ENCODE measurements around the gene ANO1. TPM values are rescaled to one million over a fixed set of nuclear protein-coding genes. Genes with fewer than 3 reads are reported as not detected.

The ANO1 gene
- total and polyA plus RNA-seq, 4 donors = 7.8 to 64.8 (median 32.2) TPM

DNA sequence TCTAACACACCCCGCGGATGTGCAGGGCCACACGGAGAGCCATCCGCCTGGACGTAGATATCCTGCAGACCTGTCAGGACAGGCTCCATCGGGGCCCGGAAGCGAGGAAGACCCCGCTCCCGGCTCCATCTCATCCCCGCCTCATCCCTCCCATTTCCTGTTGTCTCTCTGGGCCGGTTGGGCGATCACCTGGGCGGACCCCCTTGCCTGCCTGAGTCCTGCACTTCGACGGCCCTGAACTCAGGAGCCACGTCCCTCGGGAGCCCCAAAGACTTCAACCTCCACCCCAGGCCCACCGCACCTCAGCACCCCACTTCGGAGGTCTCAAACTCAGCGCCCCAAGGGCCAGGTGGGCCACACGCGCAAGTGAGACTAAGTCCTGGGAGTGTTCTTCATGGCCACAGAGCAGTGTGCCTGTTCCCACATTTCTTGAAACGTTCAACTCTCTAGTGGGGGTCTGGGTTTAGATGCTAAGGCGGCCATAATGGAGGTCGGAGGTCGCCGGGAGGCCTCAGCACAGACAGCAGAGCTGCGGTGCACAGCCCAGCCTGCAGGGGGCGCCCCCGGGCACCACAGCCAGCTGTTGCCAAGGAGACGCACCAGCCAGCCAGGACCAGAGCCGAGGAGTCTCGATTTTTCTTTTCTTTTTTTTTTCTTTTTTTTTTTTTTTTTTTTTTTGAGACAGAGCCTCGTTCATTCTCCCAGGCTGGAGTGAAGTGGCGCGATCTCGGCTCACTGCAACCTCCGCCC, 99.0 kb downstream of the ANO1 start:
- peak; percentile 64 for DNase-seq (ENCODE audit: low spot score)
- Histone ChIP-seq H3K4me1 (ENCODE audit: control insufficient read depth in 4 of 4, insufficient read depth in 4 of 4, low read length in 3 of 4) (no peaks in the 10 kb centered on the region), H3K36me3 (ENCODE audit: control insufficient read depth in 4 of 4, insufficient read depth in 3 of 4, low read depth in 1 of 4, low read length in 3 of 4) (peaks cover 0 to 37% (median 12%) of the 10 kb centered on the region in 4 donors), H3K9me3 (ENCODE audit: control insufficient read depth in 4 of 4, low read length in 3 of 4) (no peaks in the 10 kb centered on the region), H3K9ac (ENCODE audit: low read depth in 1 of 2, low read length in 2 of 2) (no peak overlapping the region), H3K27me3 (ENCODE audit: control insufficient read depth in 4 of 4, insufficient read depth in 4 of 4, low read length in 3 of 4) (no peaks in the 10 kb centered on the region), H3K4me3 (ENCODE audit: low read depth in 1 of 3, low read length in 3 of 3) (no peak overlapping the region), H3K27ac (ENCODE audit: low read depth in 1 of 2, low read length in 2 of 2) (no peak overlapping the region)
- TF ChIP-seq, protein P1, sequence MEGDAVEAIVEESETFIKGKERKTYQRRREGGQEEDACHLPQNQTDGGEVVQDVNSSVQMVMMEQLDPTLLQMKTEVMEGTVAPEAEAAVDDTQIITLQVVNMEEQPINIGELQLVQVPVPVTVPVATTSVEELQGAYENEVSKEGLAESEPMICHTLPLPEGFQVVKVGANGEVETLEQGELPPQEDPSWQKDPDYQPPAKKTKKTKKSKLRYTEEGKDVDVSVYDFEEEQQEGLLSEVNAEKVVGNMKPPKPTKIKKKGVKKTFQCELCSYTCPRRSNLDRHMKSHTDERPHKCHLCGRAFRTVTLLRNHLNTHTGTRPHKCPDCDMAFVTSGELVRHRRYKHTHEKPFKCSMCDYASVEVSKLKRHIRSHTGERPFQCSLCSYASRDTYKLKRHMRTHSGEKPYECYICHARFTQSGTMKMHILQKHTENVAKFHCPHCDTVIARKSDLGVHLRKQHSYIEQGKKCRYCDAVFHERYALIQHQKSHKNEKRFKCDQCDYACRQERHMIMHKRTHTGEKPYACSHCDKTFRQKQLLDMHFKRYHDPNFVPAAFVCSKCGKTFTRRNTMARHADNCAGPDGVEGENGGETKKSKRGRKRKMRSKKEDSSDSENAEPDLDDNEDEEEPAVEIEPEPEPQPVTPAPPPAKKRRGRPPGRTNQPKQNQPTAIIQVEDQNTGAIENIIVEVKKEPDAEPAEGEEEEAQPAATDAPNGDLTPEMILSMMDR (IDR thresholded peaks at IDR 0.05; ENCODE audit: low read depth, low read length, missing input control) = peak; percentile 53
- TF ChIP-seq GABPA (IDR thresholded peaks at IDR 0.05 in 1 of 2, conservative IDR thresholded peaks at IDR 0.05 in 1 of 2) (no peak), RAD21 (IDR thresholded peaks at IDR 0.05) (peak in 1 of 2 donors; percentile 35), JUND (IDR thresholded peaks at IDR 0.05) (no peak), YY1 (IDR thresholded peaks at IDR 0.05) (no peak)
- TF ChIP-seq, protein P2, sequence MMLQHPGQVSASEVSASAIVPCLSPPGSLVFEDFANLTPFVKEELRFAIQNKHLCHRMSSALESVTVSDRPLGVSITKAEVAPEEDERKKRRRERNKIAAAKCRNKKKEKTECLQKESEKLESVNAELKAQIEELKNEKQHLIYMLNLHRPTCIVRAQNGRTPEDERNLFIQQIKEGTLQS (IDR thresholded peaks at IDR 0.05) = no peak
- TF ChIP-seq, protein P3, sequence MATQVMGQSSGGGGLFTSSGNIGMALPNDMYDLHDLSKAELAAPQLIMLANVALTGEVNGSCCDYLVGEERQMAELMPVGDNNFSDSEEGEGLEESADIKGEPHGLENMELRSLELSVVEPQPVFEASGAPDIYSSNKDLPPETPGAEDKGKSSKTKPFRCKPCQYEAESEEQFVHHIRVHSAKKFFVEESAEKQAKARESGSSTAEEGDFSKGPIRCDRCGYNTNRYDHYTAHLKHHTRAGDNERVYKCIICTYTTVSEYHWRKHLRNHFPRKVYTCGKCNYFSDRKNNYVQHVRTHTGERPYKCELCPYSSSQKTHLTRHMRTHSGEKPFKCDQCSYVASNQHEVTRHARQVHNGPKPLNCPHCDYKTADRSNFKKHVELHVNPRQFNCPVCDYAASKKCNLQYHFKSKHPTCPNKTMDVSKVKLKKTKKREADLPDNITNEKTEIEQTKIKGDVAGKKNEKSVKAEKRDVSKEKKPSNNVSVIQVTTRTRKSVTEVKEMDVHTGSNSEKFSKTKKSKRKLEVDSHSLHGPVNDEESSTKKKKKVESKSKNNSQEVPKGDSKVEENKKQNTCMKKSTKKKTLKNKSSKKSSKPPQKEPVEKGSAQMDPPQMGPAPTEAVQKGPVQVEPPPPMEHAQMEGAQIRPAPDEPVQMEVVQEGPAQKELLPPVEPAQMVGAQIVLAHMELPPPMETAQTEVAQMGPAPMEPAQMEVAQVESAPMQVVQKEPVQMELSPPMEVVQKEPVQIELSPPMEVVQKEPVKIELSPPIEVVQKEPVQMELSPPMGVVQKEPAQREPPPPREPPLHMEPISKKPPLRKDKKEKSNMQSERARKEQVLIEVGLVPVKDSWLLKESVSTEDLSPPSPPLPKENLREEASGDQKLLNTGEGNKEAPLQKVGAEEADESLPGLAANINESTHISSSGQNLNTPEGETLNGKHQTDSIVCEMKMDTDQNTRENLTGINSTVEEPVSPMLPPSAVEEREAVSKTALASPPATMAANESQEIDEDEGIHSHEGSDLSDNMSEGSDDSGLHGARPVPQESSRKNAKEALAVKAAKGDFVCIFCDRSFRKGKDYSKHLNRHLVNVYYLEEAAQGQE (IDR thresholded peaks at IDR 0.05) = no peak
- TF ChIP-seq, protein P4, sequence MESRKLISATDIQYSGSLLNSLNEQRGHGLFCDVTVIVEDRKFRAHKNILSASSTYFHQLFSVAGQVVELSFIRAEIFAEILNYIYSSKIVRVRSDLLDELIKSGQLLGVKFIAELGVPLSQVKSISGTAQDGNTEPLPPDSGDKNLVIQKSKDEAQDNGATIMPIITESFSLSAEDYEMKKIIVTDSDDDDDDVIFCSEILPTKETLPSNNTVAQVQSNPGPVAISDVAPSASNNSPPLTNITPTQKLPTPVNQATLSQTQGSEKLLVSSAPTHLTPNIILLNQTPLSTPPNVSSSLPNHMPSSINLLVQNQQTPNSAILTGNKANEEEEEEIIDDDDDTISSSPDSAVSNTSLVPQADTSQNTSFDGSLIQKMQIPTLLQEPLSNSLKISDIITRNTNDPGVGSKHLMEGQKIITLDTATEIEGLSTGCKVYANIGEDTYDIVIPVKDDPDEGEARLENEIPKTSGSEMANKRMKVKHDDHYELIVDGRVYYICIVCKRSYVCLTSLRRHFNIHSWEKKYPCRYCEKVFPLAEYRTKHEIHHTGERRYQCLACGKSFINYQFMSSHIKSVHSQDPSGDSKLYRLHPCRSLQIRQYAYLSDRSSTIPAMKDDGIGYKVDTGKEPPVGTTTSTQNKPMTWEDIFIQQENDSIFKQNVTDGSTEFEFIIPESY (IDR thresholded peaks at IDR 0.05) = no peak
- WGBS = 87% methylated on average over 39 of the region's 39 CpGs

DNA sequence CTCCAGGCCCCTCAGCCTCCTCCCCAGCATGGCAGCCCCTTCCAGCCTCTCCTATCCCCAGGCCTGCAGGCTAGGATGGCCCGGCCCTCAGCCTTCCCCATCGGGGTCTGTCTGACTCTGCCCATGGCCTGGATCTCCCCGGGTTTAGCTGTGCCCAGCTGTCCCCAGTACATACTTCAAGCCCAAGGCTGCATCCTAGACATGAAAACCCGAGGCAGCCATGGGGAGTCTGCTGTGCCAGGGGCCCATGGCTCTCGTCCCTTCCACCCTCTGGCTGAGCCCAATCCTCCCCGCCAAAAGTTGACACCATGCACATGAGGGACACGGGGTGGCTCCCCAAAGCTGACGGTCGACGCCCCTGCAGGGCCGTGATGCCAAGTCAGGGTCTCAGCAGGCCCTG, 102.8 kb downstream of the ANO1 start:
- DNase-seq (ENCODE audit: low spot score) = no peak
- H3K36me3 ChIP-seq (ENCODE audit: control insufficient read depth in 4 of 4, insufficient read depth in 3 of 4, low read depth in 1 of 4, low read length in 3 of 4) = peaks cover 0 to 43% (median 12%) of the 10 kb centered on the region in 4 donors
- TF ChIP-seq NR2F2 (IDR thresholded peaks at IDR 0.05) (no peak), RAD21 (IDR thresholded peaks at IDR 0.05) (no peak), FOXA2 (IDR thresholded peaks at IDR 0.05) (no peak), RXRA (IDR thresholded peaks at IDR 0.05) (no peak), SP1 (IDR thresholded peaks at IDR 0.05) (no peak), EGR1 (IDR thresholded peaks at IDR 0.05; ENCODE audit: low read depth in 2 of 2) (no peak), TAF1 (conservative IDR thresholded peaks at IDR 0.05) (no peak), HNF4A (conservative IDR thresholded peaks at IDR 0.05) (no peak)
- TF ChIP-seq, protein P4 (IDR thresholded peaks at IDR 0.05) = no peak
- TF ChIP-seq, protein P5, sequence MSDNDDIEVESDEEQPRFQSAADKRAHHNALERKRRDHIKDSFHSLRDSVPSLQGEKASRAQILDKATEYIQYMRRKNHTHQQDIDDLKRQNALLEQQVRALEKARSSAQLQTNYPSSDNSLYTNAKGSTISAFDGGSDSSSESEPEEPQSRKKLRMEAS (IDR thresholded peaks at IDR 0.05) = no peak
- TF ChIP-seq, protein P3 (IDR thresholded peaks at IDR 0.05) = no peak

More for the DNA sequence above, 102.8 kb downstream of the ANO1 start:
- H3K27me3 ChIP-seq (ENCODE audit: control insufficient read depth in 4 of 4, insufficient read depth in 4 of 4, low read length in 3 of 4) = no peaks in the 10 kb centered on the region
- no peak overlapping the region for H3K4me3 ChIP-seq (ENCODE audit: low read depth in 1 of 3, low read length in 3 of 3)
- 90% methylated on average over 11 of the region's 11 CpGs for WGBS
- no peak overlapping the region for H3K27ac ChIP-seq (ENCODE audit: low read depth in 1 of 2, low read length in 2 of 2)
- H3K4me1 ChIP-seq (ENCODE audit: control insufficient read depth in 4 of 4, insufficient read depth in 4 of 4, low read length in 3 of 4) = no peaks in the 10 kb centered on the region
- no peak overlapping the region for H3K9ac ChIP-seq (ENCODE audit: low read depth in 1 of 2, low read length in 2 of 2)
- H3K9me3 ChIP-seq (ENCODE audit: control insufficient read depth in 4 of 4, low read length in 3 of 4) = no peaks in the 10 kb centered on the region

All from liver (tissue), 9 donors.